GM12878 (cell line): ENCODE measurements around the gene SYNM. TPM values are rescaled to one million over a fixed set of nuclear protein-coding genes. Genes with fewer than 3 reads are reported as not detected.

ENCODE experiments used
- ATAC-seq: fragments of 200-7000 bp; cut with Tn5 transposase; 3 replicates; pipeline ENCODE4 v1.9.1; 2020; ENCODE audit warnings: mild to moderate bottlenecking, moderate library complexity
- BruUV-seq: library from RNA; stranded (reverse); fragments of 400-500 nt; replicated peaks from 2 replicates; lab custom pipeline; 2021; lab: Mats Ljungman, UMichigan
- CTCF ChIA-PET: fragments of 300-600 bp; sonication (Branson Sonifier 250); formaldehyde crosslinking; extraction: SDS; loops from one replicate; lab custom pipeline; 2021; ENCODE audit warnings: inconsistent platforms; lab: Yijun Ruan, JAX
- POLR2A ChIA-PET: fragments of 350-600 bp; formaldehyde crosslinking; extraction: SDS; loops from one replicate; lab custom pipeline; 2021; ENCODE audit warnings: inconsistent platforms; lab: Charles Lee
- RAD21 ChIA-PET: fragments of 300-600 bp; sonication (Branson Sonifier 250); formaldehyde crosslinking; loops from one replicate; lab custom pipeline; 2023; ENCODE audit warnings: antibody characterized with exemption; ENCODE audit not compliant: unreplicated experiment; lab: Charles Lee
- SMC1A ChIA-PET: fragments of 300-600 bp; sonication (Branson Sonifier 250); formaldehyde crosslinking; loops from one replicate; lab custom pipeline; 2023; ENCODE audit not compliant: unreplicated experiment, uncharacterized antibody; lab: Charles Lee
- DNase-seq: peaks from one replicate; pipeline ENCODE4 v3.0.0-alpha.2; 2011; ENCODE audit warnings: low read depth, low spot score
- FAIRE-seq: peaks from 3 replicates; lab custom pipeline; 2011; peaks lifted over from hg19 to GRCh38; lab: Jason Lieb, UNC
- H2AFZ ChIP-seq: 2 replicates; pipeline ENCODE4 v1.6.0; 2011; ENCODE audit warnings: low read depth, low read length, control low read depth; ENCODE audit not compliant: control insufficient read depth
- H3K27ac ChIP-seq: 2 replicates; pipeline ENCODE4 v1.5.1; 2011; ENCODE audit warnings: control low read depth; ENCODE audit not compliant: control insufficient read depth, insufficient read depth
- H3K27me3 ChIP-seq, 2 experiments: replicated peaks in 1 of 2; 2 replicates each; pipeline versions ENCODE4 v1.6.0 to v1.6.1; 2011; ENCODE audit warnings: low read length in 1 of 2; ENCODE audit not compliant: control insufficient read depth in 2 of 2, insufficient read depth in 2 of 2
- H3K36me3 ChIP-seq, 2 experiments: 2 replicates each; pipeline ENCODE4 v1.5.1; 2011; ENCODE audit warnings: low read length in 1 of 2; ENCODE audit not compliant: control insufficient read depth in 2 of 2, insufficient read depth in 2 of 2
- H3K4me1 ChIP-seq: 2 replicates; pipeline ENCODE4 v1.6.1; 2011; ENCODE audit warnings: mild to moderate bottlenecking, low read length, moderate library complexity, mixed read lengths; ENCODE audit not compliant: control insufficient read depth, insufficient read depth
- H3K4me2 ChIP-seq: 2 replicates; pipeline ENCODE4 v1.6.0; 2011; ENCODE audit warnings: control low read depth; ENCODE audit not compliant: control insufficient read depth, insufficient read depth
- H3K4me3 ChIP-seq: fragments of 200-600 bp; sonication (generic); 2 replicates; pipeline ENCODE4 v1.5.1; 2016
- H3K79me2 ChIP-seq: 2 replicates; pipeline ENCODE4 v1.6.0; 2011; ENCODE audit warnings: low read length; ENCODE audit not compliant: control insufficient read depth, insufficient read depth
- H3K9ac ChIP-seq: 2 replicates; pipeline ENCODE4 v1.8.0; 2011; ENCODE audit warnings: low read length, control low read depth, mixed read lengths; ENCODE audit not compliant: control insufficient read depth, insufficient read depth
- H3K9me3 ChIP-seq: replicated peaks from 3 replicates; pipeline ENCODE4 v1.5.1; 2011; ENCODE audit warnings: mild to moderate bottlenecking, low read length; ENCODE audit not compliant: control insufficient read depth, insufficient read depth
- H4K20me1 ChIP-seq: 2 replicates; pipeline ENCODE4 v1.6.0; 2011; ENCODE audit not compliant: control insufficient read depth, insufficient read depth
- BCLAF1 ChIP-seq: fragments of 450-650 bp; IDR thresholded peaks from 2 replicates; pipeline ENCODE4 v1.6.1; 2017; ENCODE audit warnings: antibody characterized with exemption, mild to moderate bottlenecking, moderate library complexity
- CTCF ChIP-seq, 3 experiments: IDR thresholded peaks in 2 of 3; conservative IDR thresholded peaks in 1 of 3; 2 replicates each; pipeline ENCODE4 v1.5.1; 2011; ENCODE audit warnings: low read depth in 3 of 3, low read length in 3 of 3, mild to moderate bottlenecking in 3 of 3, control low read depth in 2 of 3, moderate library complexity in 2 of 3, inconsistent platforms in 1 of 3, mixed read lengths in 1 of 3; ENCODE audit not compliant: control insufficient read depth in 2 of 3, insufficient read depth in 1 of 3; ENCODE audit errors: extremely low read depth in 1 of 3
- EGR1 ChIP-seq, 2 experiments: IDR thresholded peaks; 1 replicate in 1 of 2; 2 replicates in 1 of 2; pipeline ENCODE4 v1.6.1; 2011 to 2012; ENCODE audit warnings: low read depth in 2 of 2, low read length in 2 of 2, borderline replicate concordance in 1 of 2, mild to moderate bottlenecking in 1 of 2, moderate library complexity in 1 of 2
- FOXM1 ChIP-seq: IDR thresholded peaks from 2 replicates; pipeline ENCODE4 v1.6.1; 2012; ENCODE audit warnings: low read depth, mild to moderate bottlenecking, inconsistent platforms, low read length, moderate library complexity
- JUND ChIP-seq: IDR thresholded peaks from 2 replicates; pipeline ENCODE4 v1.6.1; 2012; ENCODE audit warnings: low read depth, mild to moderate bottlenecking, low read length, improper control_type of control experiment, moderate library complexity
- NFIC ChIP-seq: IDR thresholded peaks from 2 replicates; pipeline ENCODE4 v1.6.1; 2012; ENCODE audit warnings: low read depth, mild to moderate bottlenecking, inconsistent platforms, low read length, moderate library complexity
- RCOR1 ChIP-seq: conservative IDR thresholded peaks from 2 replicates; pipeline ENCODE4 v1.6.1; 2012; ENCODE audit warnings: low read depth, low read length, improper control_type of control experiment
- SREBF2 ChIP-seq: IDR thresholded peaks from 2 replicates; pipeline ENCODE4 v1.6.1; 2012; ENCODE audit warnings: mild to moderate bottlenecking, low read length
- YY1 ChIP-seq: IDR thresholded peaks from 2 replicates; pipeline ENCODE4 v1.6.1; 2011; ENCODE audit warnings: low read depth, mild to moderate bottlenecking, low read length
- WGBS: methylation state at CpG from one replicate; pipeline ENCODE4 v1.1.6; 2016; ENCODE audit warnings: low lambda C conversion rate; ENCODE audit not compliant: insufficient replicate concordance, insufficient coverage; ENCODE audit errors: missing lambda C conversion rate; 5-methylcytosine and 5-hydroxymethylcytosine counted together
- in situ Hi-C: fragments of 300-500 bp; cut with MboI; formaldehyde crosslinking; loops from 9 replicates; pipeline ENCODE4 v1.14.3; 2018; ENCODE audit warnings: mixed read lengths
- intact Hi-C: fragments of 100-400 bp; cut with micrococcal nuclease; formaldehyde crosslinking; loops from one replicate; pipeline ENCODE4 v1.14.2; 2022; ENCODE audit not compliant: unreplicated experiment
- polyA plus RNA-seq, 11 experiments: library from polyadenylated mRNA; depleted of rRNA in 4 of 11; unstranded in 6 of 11; stranded (reverse) in 5 of 11; fragments of >200 nt; fragmentation: Nextera tagmentation in 4 of 11; fragmentation: Illumina TruSeq in 1 of 11; extraction: Ambion mirVana in 4 of 11; extraction: Trizol in 1 of 11; gene quantifications; 1 replicate in 1 of 11; 2 replicates in 10 of 11; pipeline versions ENCODE4 v1.2.1 to v1.2.3, GENCODE V29; 2011 to 2016; ENCODE audit warnings: inconsistent platforms in 2 of 11, missing spikeins in 2 of 11, low read depth in 1 of 11
- total RNA-seq, 4 experiments: library from RNA; depleted of rRNA in 3 of 4; stranded (reverse); fragments of >200 nt in 3 of 4; fragmentation: Illumina TruSeq in 1 of 4; extraction: Trizol in 1 of 4; gene quantifications; 2 replicates each; pipeline versions ENCODE4 v1.2.1 to v1.2.3, GENCODE V29; 2013 to 2021
- TF ChIP-seq, protein P1 (sequence below): IDR thresholded peaks from 2 replicates; pipeline ENCODE4 v1.6.1; 2011; ENCODE audit warnings: low read depth, mild to moderate bottlenecking, low read length, moderate library complexity, borderline replicate concordance; ENCODE audit errors: extremely low read depth

The SYNM gene
- total and polyA plus RNA-seq, 10 of the 15 experiments (the other 5 are each of a cell fraction or from before 2014, with no cell fraction given) = 0.05 to 1.1 (median 0.89) TPM; not detected in 1

DNA sequence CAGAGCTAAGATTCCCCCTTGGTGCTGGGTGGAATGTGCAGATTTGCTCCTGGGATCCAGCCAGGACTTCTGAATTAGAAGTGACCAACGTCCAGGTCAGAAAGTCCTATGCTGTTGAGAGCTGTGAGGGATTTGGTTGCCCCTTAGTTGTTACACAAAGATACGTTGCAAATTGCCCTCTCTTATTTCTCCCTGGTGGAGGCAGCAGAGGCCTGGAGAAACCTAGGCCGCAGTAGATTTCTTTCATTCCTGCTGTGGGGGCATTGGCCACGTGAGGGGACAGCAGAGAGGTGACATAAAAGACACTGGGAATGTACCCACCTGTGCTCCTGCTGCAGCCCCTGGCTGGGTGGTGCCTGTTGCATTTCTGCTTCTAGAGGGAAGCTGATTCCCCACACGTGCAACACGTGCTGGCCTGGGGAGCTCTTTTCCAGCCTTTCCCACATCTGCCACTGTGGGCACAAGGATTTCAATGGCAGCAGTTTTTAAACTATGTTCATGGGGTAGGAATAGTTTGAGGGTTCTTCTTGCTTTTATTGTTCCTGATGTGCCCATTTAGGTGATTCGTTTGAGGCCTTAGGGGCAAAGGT is 65.7 kb downstream of the SYNM start:
- ATAC-seq = no peak
- H3K9ac ChIP-seq = no peak overlapping the region
- FAIRE-seq = no peak
- 60% methylated on average over 7 of the region's 7 CpGs for WGBS
- ChIA-PET POLR2A (interaction anchor here (0.9 kb wide), 1 partner anchor 80 kb away, joined by 3 read pairs; the partner anchor contains the start of gene LRRC28), SMC1A (interaction anchor here (0.6 kb wide), 2 partner anchors 15 to 19 kb away, joined by 3 read pairs; no protein-coding TSS in a partner anchor), RAD21 (no interaction called here)
- intact Hi-C loops = no loop called here
- H3K79me2 ChIP-seq = no peaks in the 10 kb centered on the region
- peaks cover 10% of the 10 kb centered on the region; the same call in 1 of the 2 replicates for H3K4me1 ChIP-seq
- no peak overlapping the region for H2AFZ ChIP-seq
- H4K20me1 ChIP-seq = no peaks in the 10 kb centered on the region
- no peak overlapping the region for H3K27ac ChIP-seq
- H3K4me3 ChIP-seq = no peak overlapping the region
- no peaks in the 10 kb centered on the region for H3K36me3 ChIP-seq
- no peaks in the 10 kb centered on the region for H3K27me3 ChIP-seq
- H3K9me3 ChIP-seq = no peaks in the 10 kb centered on the region
- no TSS peak for BruUV-seq
- H3K4me2 ChIP-seq = no peak overlapping the region
- no peak for DNase-seq
- TF ChIP-seq NFIC (no peak), CTCF (IDR thresholded peaks at IDR 0.05 in 2 of 3, conservative IDR thresholded peaks at IDR 0.05 in 1 of 3; ENCODE audit: control insufficient read depth in 2 of 3, extremely low read depth in 1 of 3, insufficient read depth in 1 of 3, low read depth in 3 of 3, low read length in 3 of 3) (no peak), JUND (no peak), EGR1 (IDR thresholded peaks at IDR 0.05; ENCODE audit: borderline replicate concordance in 1 of 2, low read depth in 2 of 2, low read length in 2 of 2) (no peak), RCOR1 (no peak), FOXM1 (no peak), SREBF2 (no peak), YY1 (no peak), BCLAF1 (no peak)
- TF ChIP-seq, protein P1, sequence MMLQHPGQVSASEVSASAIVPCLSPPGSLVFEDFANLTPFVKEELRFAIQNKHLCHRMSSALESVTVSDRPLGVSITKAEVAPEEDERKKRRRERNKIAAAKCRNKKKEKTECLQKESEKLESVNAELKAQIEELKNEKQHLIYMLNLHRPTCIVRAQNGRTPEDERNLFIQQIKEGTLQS = no peak
- TF ChIP-seq, all 136 proteins: peak for 0
- in situ Hi-C loops = no loop called here
- CTCF ChIA-PET = no interaction called here
